Transverse colon (tissue), 4 donors: ENCODE results near the gene USP6NL.

ENCODE experiments used
- EP300 ChIP-seq: sonication (generic); formaldehyde crosslinking; IDR thresholded peaks from one replicate; pipeline ENCODE4 v1.6.1; 2017; ENCODE audit warnings: antibody characterized with exemption, low read depth
- POLR2A ChIP-seq: fragments of 450-650 bp; IDR thresholded peaks from one replicate; pipeline ENCODE4 v1.6.1; 2016; ENCODE audit warnings: antibody characterized with exemption, mild to moderate bottlenecking, moderate library complexity
- POLR2AphosphoS5 ChIP-seq, 3 donors: sonication (generic); formaldehyde crosslinking; IDR thresholded peaks; one replicate each; pipeline ENCODE4 v1.6.1; 2016; ENCODE audit warnings: antibody characterized with exemption in 3 of 3
- TF ChIP-seq, protein P1 (sequence below), 5 experiments: fragments of 200-600 bp in 3 of 5; fragments of 450-650 bp in 2 of 5; sonication (generic) in 3 of 5; IDR thresholded peaks; 1 replicate in 2 of 5; 2 replicates in 3 of 5; pipeline ENCODE4 v1.5.1; 2016 to 2017; ENCODE audit warnings: antibody characterized with exemption in 5 of 5, inconsistent platforms in 3 of 5, mild to moderate bottlenecking in 2 of 5, moderate library complexity in 1 of 5

DNA sequence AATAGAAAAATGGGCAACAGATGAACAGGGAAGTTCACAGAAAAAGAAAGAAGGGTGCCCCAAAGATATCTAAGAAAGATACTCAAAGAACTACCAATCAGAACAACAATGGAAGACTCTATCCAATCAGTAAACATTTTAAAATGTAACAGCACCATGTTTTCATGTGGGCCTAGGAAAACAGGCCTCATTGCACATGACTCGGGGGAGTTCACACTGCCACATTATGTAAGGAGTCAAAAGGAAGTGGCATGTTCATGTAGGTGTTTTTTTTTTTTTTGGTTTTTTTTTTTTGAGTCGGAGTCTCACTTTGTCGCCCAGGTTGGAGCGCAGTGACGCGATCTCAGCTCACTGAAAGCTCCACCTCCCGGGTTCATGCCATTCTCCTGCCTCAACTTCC is 132.2 kb downstream of the USP6NL start:
- TF ChIP-seq, protein P1, sequence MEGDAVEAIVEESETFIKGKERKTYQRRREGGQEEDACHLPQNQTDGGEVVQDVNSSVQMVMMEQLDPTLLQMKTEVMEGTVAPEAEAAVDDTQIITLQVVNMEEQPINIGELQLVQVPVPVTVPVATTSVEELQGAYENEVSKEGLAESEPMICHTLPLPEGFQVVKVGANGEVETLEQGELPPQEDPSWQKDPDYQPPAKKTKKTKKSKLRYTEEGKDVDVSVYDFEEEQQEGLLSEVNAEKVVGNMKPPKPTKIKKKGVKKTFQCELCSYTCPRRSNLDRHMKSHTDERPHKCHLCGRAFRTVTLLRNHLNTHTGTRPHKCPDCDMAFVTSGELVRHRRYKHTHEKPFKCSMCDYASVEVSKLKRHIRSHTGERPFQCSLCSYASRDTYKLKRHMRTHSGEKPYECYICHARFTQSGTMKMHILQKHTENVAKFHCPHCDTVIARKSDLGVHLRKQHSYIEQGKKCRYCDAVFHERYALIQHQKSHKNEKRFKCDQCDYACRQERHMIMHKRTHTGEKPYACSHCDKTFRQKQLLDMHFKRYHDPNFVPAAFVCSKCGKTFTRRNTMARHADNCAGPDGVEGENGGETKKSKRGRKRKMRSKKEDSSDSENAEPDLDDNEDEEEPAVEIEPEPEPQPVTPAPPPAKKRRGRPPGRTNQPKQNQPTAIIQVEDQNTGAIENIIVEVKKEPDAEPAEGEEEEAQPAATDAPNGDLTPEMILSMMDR (IDR thresholded peaks at IDR 0.05): no peak
- no peak for TF ChIP-seq EP300
- no peak for TF ChIP-seq POLR2A
- TF ChIP-seq POLR2AphosphoS5 (IDR thresholded peaks at IDR 0.05): no peak
